Adipose tissue (tissue), 3 donors: ENCODE data around the gene CMSS1. TPM values are rescaled to one million over a fixed set of nuclear protein-coding genes. Genes with fewer than 3 reads are reported as not detected.

Experiments used
- H3K27ac ChIP-seq: one replicate; pipeline ENCODE4 v1.5.1; 2013; ENCODE audit warnings: low read depth, low read length
- WGBS, 3 donors: extraction: QIAGEN DNeasy Blood & Tissue Kit; methylation state at CpG; one replicate each; pipeline ENCODE4 v1.1.7; 2013; 5-methylcytosine and 5-hydroxymethylcytosine counted together
- polyA plus RNA-seq, 3 donors: library from polyadenylated mRNA; stranded (reverse); fragments of 200-250 nt; gene quantifications; one replicate each; pipeline ENCODE4 v1.2.3, GENCODE V29; 2013
- donor health status: healthy with polysubstance abuse.
- donor health status: Bipolar disorder and iron deficiency.
- donor health status: healthy.

Gene CMSS1
- polyA plus RNA-seq, 3 donors, result 19.7 to 30.5 (median 27.6) TPM

GRCh38 chr3:99867594-99868310 lies 50.1 kb downstream of the CMSS1 start:
- no peak overlapping the region for H3K27ac ChIP-seq
- 87 to 97% (median 90%) methylated on average over 3 of the region's 3 CpGs for WGBS, 3 donors

- 3 to 11% (median 6%) methylated on average over 1 of the region's 1 CpG for WGBS, 3 donors
- no peak overlapping the region for H3K27ac ChIP-seq
Observed at GRCh38 chr3:99868311-99868646, 50.6 kb downstream of the CMSS1 start.

GRCh38 chr3:99869621-99870020 lies 52.0 kb downstream of the CMSS1 start:
- 83 to 100% (median 85%) methylated on average over 1 of the region's 1 CpG for WGBS, 3 donors
- H3K27ac ChIP-seq, result no peak overlapping the region

GRCh38 chr3:99870712-99871111 lies 53.0 kb downstream of the CMSS1 start:
- H3K27ac ChIP-seq, result no peak overlapping the region
- WGBS, 3 donors, result 85 to 93% (median 93%) methylated on average over 2 of the region's 2 CpGs

GRCh38 chr3:99871231-99872045 lies 53.8 kb downstream of the CMSS1 start:
- WGBS, 3 donors, result 21 to 72% (median 65%) methylated on average over 4 of the region's 4 CpGs
- H3K27ac ChIP-seq, result no peak overlapping the region

- H3K27ac ChIP-seq, result no peak overlapping the region
Observed at GRCh38 chr3:99872923-99873254, 55.2 kb downstream of the CMSS1 start.

GRCh38 chr3:99873269-99874102 lies 55.8 kb downstream of the CMSS1 start:
- WGBS, 3 donors, result 25 to 39% (median 34%) methylated on average over 2 of the region's 2 CpGs
- no peak overlapping the region for H3K27ac ChIP-seq

- 66 to 77% (median 66%) methylated on average over 3 of the region's 3 CpGs for WGBS, 3 donors
- H3K27ac ChIP-seq, result no peak overlapping the region
Observed at GRCh38 chr3:99874237-99875002, 56.8 kb downstream of the CMSS1 start.

GRCh38 chr3:99875581-99875928 lies 57.9 kb downstream of the CMSS1 start:
- WGBS, 3 donors, result 1 to 2% (median 1%) methylated on average over 6 of the region's 6 CpGs
- H3K27ac ChIP-seq, result peak overlapping the region; percentile 93

GRCh38 chr3:99875929-99876841 lies 58.5 kb downstream of the CMSS1 start:
- WGBS, 3 donors, result 1 to 4% (median 2%) methylated on average over 53 to 63 of the region's 63 CpGs
- H3K27ac ChIP-seq, result peak overlapping the region; percentile 93

GRCh38 chr3:99877031-99877579 lies 59.4 kb downstream of the CMSS1 start:
- 76 to 93% (median 77%) methylated on average over 4 of the region's 4 CpGs for WGBS, 3 donors
- H3K27ac ChIP-seq, result no peak overlapping the region

GRCh38 chr3:99878005-99878404 lies 60.3 kb downstream of the CMSS1 start:
- WGBS, 3 donors, result 91 to 100% (median 97%) methylated on average over 1 of the region's 1 CpG
- H3K27ac ChIP-seq, result no peak overlapping the region

- no peak overlapping the region for H3K27ac ChIP-seq
Observed at GRCh38 chr3:99879275-99879674, 61.6 kb downstream of the CMSS1 start.

GRCh38 chr3:99881121-99881524 lies 63.5 kb downstream of the CMSS1 start:
- WGBS, 3 donors, result 39 to 69% (median 39%) methylated on average over 2 of the region's 2 CpGs
- no peak overlapping the region for H3K27ac ChIP-seq

More at GRCh38 chr3:99879275-99879674, 61.6 kb downstream of the CMSS1 start:
- WGBS, 3 donors, result 91 to 97% (median 91%) methylated on average over 2 of the region's 2 CpGs

- H3K27ac ChIP-seq, result no peak overlapping the region
- WGBS, 3 donors, result 88 to 95% (median 92%) methylated on average over 1 of the region's 1 CpG
Observed at GRCh38 chr3:99882436-99883137, 64.9 kb downstream of the CMSS1 start.

- WGBS, 3 donors, result 67 to 94% (median 74%) methylated on average over 2 of the region's 2 CpGs
- no peak overlapping the region for H3K27ac ChIP-seq
Observed at GRCh38 chr3:99883138-99883461, 65.4 kb downstream of the CMSS1 start.

GRCh38 chr3:99883693-99884092 lies 66.0 kb downstream of the CMSS1 start:
- 96 to 100% (median 99%) methylated on average over 1 of the region's 1 CpG for WGBS, 3 donors
- no peak overlapping the region for H3K27ac ChIP-seq
